Kidney (tissue), 14 donors: ENCODE results near the gene CASTOR1. TPM values are rescaled to one million over a fixed set of nuclear protein-coding genes. Genes with fewer than 3 reads are reported as not detected.
A peak's percentile ranks its signal among the peaks of the same experiment; 100 is the strongest.

Experiments used
- DNase-seq, 5 donors: peaks; one replicate each; pipeline ENCODE4 v3.0.0-alpha.2; 2013 to 2020
- FAIRE-seq: peaks from 2 replicates; lab custom pipeline; 2012; peaks lifted over from hg19 to GRCh38; lab: Jason Lieb, UNC
- H3K27ac ChIP-seq, 2 donors: one replicate each; pipeline ENCODE4 v1.7.0; 2013; ENCODE audit warnings: low read depth in 2 of 2, low read length in 2 of 2, inconsistent platforms in 1 of 2
- H3K27me3 ChIP-seq: one replicate; pipeline ENCODE4 v1.7.1; 2013; ENCODE audit warnings: low read length, inconsistent platforms; ENCODE audit not compliant: control insufficient read depth, insufficient read depth
- H3K36me3 ChIP-seq, 3 donors: one replicate each; pipeline versions ENCODE4 v1.7.0 to v1.7.1; 2013; ENCODE audit warnings: low read length in 3 of 3, control low read depth in 1 of 3, inconsistent platforms in 1 of 3; ENCODE audit not compliant: insufficient read depth in 3 of 3, control insufficient read depth in 2 of 3
- H3K4me1 ChIP-seq, 3 donors: one replicate each; pipeline versions ENCODE4 v1.7.0 to v1.7.1; 2013; ENCODE audit warnings: low read length in 3 of 3, inconsistent platforms in 1 of 3, low read depth in 1 of 3; ENCODE audit not compliant: control insufficient read depth in 2 of 3, insufficient read depth in 2 of 3
- H3K4me3 ChIP-seq, 3 donors: one replicate each; pipeline versions ENCODE4 v1.7.0 to v1.8.1; 2013; ENCODE audit warnings: low read length in 3 of 3, control low read depth in 1 of 3, inconsistent platforms in 1 of 3
- H3K9ac ChIP-seq, 3 donors: one replicate each; pipeline versions ENCODE4 v1.7.0 to v1.7.1; 2013; ENCODE audit warnings: low read length in 3 of 3, control low read depth in 1 of 3, inconsistent platforms in 1 of 3
- H3K9me3 ChIP-seq, 3 donors: one replicate each; pipeline versions ENCODE4 v1.7.0 to v1.7.1; 2013; ENCODE audit warnings: low read length in 3 of 3, control low read depth in 1 of 3, inconsistent platforms in 1 of 3; ENCODE audit not compliant: control insufficient read depth in 2 of 3, insufficient read depth in 1 of 3
- intact Hi-C: fragments of 100-400 bp; cut with DNase I; formaldehyde crosslinking; loops from one replicate; pipeline ENCODE4 v1.11.1; 2022
- polyA plus RNA-seq: library from polyadenylated mRNA; stranded (reverse); fragments of 350-450 nt; fragmentation: Illumina TruSeq; extraction: RNeasy Lipid Tissue Mini Kit (QIAGEN cat#74804); gene quantifications from one replicate; pipeline ENCODE4 v1.2.3, GENCODE V29; 2014; ENCODE audit warnings: low read depth, low replicate concordance; ENCODE audit not compliant: insufficient read depth
- total RNA-seq: library from RNA; stranded (reverse); fragmentation: NEBNext Ultra II Directional; extraction: Animal tissue kit (Norgen Biotek cat#: 25700); gene quantifications from one replicate; pipeline ENCODE4 v1.2.1, GENCODE V29; 2021
- TF ChIP-seq, protein P1 (sequence below): IDR thresholded peaks from 3 replicates; pipeline ENCODE4 v1.5.1; 2012; ENCODE audit warnings: mild to moderate bottlenecking, moderate library complexity, borderline replicate concordance; ENCODE audit not compliant: insufficient read depth; ENCODE audit errors: extremely low read depth
- donor health status: control.
- donor health status: control.
- donor health status: control.
- donor health status: control.
- donor health status: control.
- donor health status: DM: yes; HTN: yes; CAD: no.
- donor health status: Normal renal cell carcinoma (clear cell type).

CASTOR1 gene
- total and polyA plus RNA-seq, 2 donors from 2014 or later: 16.5 to 71.7 TPM

DNA sequence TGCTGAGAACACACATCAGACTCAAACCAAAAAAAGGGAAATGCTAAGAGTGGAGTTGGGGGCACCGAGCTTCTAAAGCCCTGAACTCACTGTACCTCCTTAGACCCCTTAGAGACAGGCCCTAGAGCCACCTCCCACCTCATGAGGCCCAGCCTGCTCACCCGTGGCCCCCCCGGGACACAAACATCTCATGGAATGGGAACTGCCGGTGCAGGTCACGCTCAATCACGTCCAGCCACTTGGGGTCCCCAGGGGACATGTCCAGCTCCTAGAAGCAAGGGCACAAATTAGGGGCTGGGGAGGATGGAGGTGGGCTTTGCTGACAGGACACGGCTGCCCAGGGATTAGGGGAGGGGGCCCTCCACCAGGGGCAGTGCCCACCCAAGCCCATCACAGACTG lies 6.3 kb upstream of the CASTOR1 start:
- FAIRE-seq: no peak

DNA sequence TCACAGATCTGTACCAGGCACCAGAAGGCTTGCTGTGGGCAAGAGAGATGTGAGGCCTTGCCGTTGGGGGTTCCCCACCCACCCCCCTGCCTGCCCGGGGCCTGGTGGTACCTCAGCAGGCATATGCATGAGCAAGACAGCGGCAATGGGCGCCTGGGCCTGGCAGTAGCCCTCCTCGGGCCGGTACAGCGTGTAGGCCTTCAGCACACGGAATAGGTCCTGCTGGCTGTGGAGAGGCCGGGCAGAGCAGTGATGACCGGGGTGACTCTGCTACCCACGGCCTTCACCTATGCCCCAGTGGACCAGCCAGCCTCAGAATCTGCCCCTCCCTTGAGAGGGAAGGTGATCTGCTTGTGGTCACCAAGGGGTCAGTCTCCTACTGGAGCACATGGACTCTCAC lies 5.5 kb upstream of the CASTOR1 start:
- H3K36me3 ChIP-seq: peaks cover 0 to 67% (median 31%) of the 10 kb centered on the region in 3 donors
- H3K4me1 ChIP-seq: peaks cover 0 to 21% (median 20%) of the 10 kb centered on the region in 3 donors
- H3K27me3 ChIP-seq: no peaks in the 10 kb centered on the region
- no peaks in the 10 kb centered on the region for H3K9me3 ChIP-seq
- intact Hi-C loops: no loop called here
- no peak overlapping the region for H3K9ac ChIP-seq
- TF ChIP-seq, protein P1, sequence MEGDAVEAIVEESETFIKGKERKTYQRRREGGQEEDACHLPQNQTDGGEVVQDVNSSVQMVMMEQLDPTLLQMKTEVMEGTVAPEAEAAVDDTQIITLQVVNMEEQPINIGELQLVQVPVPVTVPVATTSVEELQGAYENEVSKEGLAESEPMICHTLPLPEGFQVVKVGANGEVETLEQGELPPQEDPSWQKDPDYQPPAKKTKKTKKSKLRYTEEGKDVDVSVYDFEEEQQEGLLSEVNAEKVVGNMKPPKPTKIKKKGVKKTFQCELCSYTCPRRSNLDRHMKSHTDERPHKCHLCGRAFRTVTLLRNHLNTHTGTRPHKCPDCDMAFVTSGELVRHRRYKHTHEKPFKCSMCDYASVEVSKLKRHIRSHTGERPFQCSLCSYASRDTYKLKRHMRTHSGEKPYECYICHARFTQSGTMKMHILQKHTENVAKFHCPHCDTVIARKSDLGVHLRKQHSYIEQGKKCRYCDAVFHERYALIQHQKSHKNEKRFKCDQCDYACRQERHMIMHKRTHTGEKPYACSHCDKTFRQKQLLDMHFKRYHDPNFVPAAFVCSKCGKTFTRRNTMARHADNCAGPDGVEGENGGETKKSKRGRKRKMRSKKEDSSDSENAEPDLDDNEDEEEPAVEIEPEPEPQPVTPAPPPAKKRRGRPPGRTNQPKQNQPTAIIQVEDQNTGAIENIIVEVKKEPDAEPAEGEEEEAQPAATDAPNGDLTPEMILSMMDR: no peak
- H3K4me3 ChIP-seq: no peak overlapping the region
- H3K27ac ChIP-seq: peak overlapping the region in 1 of 2 donors; percentile 15
- FAIRE-seq (no peak), DNase-seq (no peak)

More for the DNA sequence above, 6.3 kb upstream of the CASTOR1 start:
- no peaks in the 10 kb centered on the region for H3K9me3 ChIP-seq
- no peak overlapping the region for H3K9ac ChIP-seq
- intact Hi-C loops: no loop called here
- H3K4me1 ChIP-seq: peaks cover 0 to 13% (median 13%) of the 10 kb centered on the region in 3 donors
- H3K27ac ChIP-seq: no peak overlapping the region
- no peak for DNase-seq
- H3K36me3 ChIP-seq: peaks cover 0 to 73% (median 32%) of the 10 kb centered on the region in 3 donors
- no peak overlapping the region for H3K4me3 ChIP-seq
- TF ChIP-seq, protein P1: no peak
- H3K27me3 ChIP-seq: no peaks in the 10 kb centered on the region

DNA sequence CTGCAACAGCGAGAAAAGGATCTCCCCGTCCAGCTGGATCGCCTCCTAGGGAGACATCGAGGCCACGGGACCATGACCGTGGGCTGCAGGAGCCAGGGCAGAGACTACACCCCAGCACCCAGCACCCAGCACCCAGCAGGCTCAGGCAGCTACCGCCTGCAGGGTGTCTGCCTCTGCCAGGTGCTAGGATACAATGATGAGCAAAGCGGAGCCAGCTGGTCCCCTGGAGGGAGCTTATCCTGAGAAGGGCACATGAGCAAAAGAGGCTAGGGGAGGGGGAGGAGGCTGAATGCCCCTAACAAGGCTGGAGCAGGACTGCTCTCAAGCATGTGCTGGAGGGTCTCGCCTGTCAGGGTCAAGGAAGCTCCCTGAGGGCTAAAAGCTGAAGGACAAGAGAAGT lies 4.8 kb upstream of the CASTOR1 start:
- H3K27ac ChIP-seq: no peak overlapping the region

More for the DNA sequence above, 4.8 kb upstream of the CASTOR1 start:
- Histone ChIP-seq H3K9me3 (no peaks in the 10 kb centered on the region), H3K36me3 (peaks cover 0 to 61% (median 30%) of the 10 kb centered on the region in 3 donors), H3K4me3 (no peak overlapping the region), H3K27me3 (no peaks in the 10 kb centered on the region), H3K4me1 (peaks cover 0 to 22% (median 20%) of the 10 kb centered on the region in 3 donors), H3K9ac (no peak overlapping the region)
- intact Hi-C loops: no loop called here
- TF ChIP-seq, protein P1: no peak
- FAIRE-seq: no peak
- no peak for DNase-seq
